GM19240 (cell line): ENCODE measurements around the gene ROR1.
"Not testable (repeated sequence)": the region's sequence is repeated elsewhere in the genome, so short reads cannot be mapped to it uniquely, and the experiment has no call there.

Experiments
- DNase-seq: peaks from one replicate; pipeline ENCODE4 v3.0.0; 2011; ENCODE audit warnings: low spot score; ENCODE audit not compliant: insufficient read length

The ROR1 gene

GRCh38 chr1:64209221-64209620 lies 435.4 kb downstream of the ROR1 start:
- no peak for DNase-seq

GRCh38 chr1:64212031-64212430 lies 438.2 kb downstream of the ROR1 start:
- no peak for DNase-seq

- no peak for DNase-seq
These were observed 441.8 kb downstream of the ROR1 start for GRCh38 chr1:64215576-64215975.

- no peak for DNase-seq
These were observed 446.4 kb downstream of the ROR1 start for GRCh38 chr1:64220241-64220640.

- DNase-seq, result no peak
These were observed 449.7 kb downstream of the ROR1 start for GRCh38 chr1:64223329-64224151.

GRCh38 chr1:64224236-64224635 lies 450.4 kb downstream of the ROR1 start:
- DNase-seq, result not testable (repeated sequence)

GRCh38 chr1:64228167-64228957 lies 454.5 kb downstream of the ROR1 start:
- no peak for DNase-seq

GRCh38 chr1:64229307-64229706 lies 455.5 kb downstream of the ROR1 start:
- DNase-seq, result no peak
